GM19043 (cell line): ENCODE data around the gene LUZP1.

Experiments used
- ATAC-seq: cut with Tn5 transposase; IDR thresholded peaks from one replicate; pipeline ENCODE4 v1.9.1; 2021; ENCODE audit warnings: low read depth; ENCODE audit not compliant: unreplicated experiment

LUZP1 gene

DNA sequence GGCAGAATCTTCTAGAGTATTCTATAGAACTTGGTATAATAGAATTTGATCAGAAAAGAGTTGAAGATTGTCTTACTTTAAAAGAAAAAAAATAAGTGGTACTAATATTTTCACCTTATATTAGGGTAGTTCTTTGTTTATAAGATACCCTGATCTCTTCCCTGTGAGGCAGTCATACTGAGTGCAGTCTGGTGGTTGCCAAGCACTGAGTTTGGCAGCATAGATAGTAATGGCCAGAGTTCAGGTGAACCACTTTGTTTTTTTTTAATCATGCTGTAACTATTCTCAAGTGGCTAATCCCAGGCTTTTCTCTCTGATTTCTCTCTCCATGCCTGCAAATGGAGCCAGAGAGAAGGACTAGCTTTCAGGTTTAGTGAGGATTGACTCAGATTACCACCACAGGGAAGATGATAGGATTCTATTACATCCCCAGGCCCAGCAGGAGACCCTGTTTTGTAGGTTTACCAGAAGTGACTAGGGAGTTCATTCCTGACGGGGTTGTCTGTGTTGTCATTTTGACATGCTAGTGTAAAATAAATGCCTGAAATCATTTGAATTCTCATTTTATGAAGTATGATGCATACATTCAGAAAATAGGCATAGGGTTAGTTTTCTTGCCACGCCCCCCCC, 132.7 kb downstream of the LUZP1 start:
- no peak for ATAC-seq
